Activated CD8-positive, alpha-beta memory T cell treated with anti-CD3 and anti-CD28 coated beads for 36 hours (primary cell): ENCODE results near the gene CHST11. TPM values are rescaled to one million over a fixed set of nuclear protein-coding genes. Genes with fewer than 3 reads are reported as not detected.
"Not testable (repeated sequence)": the region's sequence is repeated elsewhere in the genome, so short reads cannot be mapped to it uniquely, and the experiment has no call there.

Source experiments
- CTCF ChIA-PET: fragments of 350-600 bp; sonication (Branson Sonifier 250); formaldehyde crosslinking; loops from one replicate; lab custom pipeline; 2021; ENCODE audit warnings: antibody characterized with exemption; lab: Charles Lee
- POLR2A ChIA-PET: fragments of 350-600 bp; sonication (Branson Sonifier 250); formaldehyde crosslinking; loops from one replicate; lab custom pipeline; 2021; ENCODE audit warnings: antibody characterized with exemption; lab: Charles Lee
- total RNA-seq, 2 experiments: library from RNA; stranded (reverse); gene quantifications; one replicate each; pipeline ENCODE4 v1.2.3, GENCODE V29; 2021

The CHST11 gene
- total RNA-seq, 2 experiments from 2014 or later = 43.5 to 47.0 TPM

- CTCF ChIA-PET = interaction anchor here (1.1 kb wide), 1 partner anchor 13 kb away, joined by 4 read pairs; no protein-coding TSS in a partner anchor
These were observed 277.9 kb downstream of the CHST11 start for GRCh38 chr12:104734541-104735095.

GRCh38 chr12:104735801-104736200 is 279.1 kb downstream of the CHST11 start:
- CTCF ChIA-PET = no interaction called here
- POLR2A ChIA-PET = no interaction called here

More at GRCh38 chr12:104734541-104735095, 277.9 kb downstream of the CHST11 start:
- POLR2A ChIA-PET = no interaction called here

GRCh38 chr12:104736307-104736706 is 279.6 kb downstream of the CHST11 start:
- ChIA-PET CTCF (no interaction called here), POLR2A (no interaction called here)

GRCh38 chr12:104737113-104737512 is 280.4 kb downstream of the CHST11 start:
- ChIA-PET POLR2A (no interaction called here), CTCF (no interaction called here)

- POLR2A ChIA-PET = no interaction called here
- CTCF ChIA-PET = interaction anchor here (0.6 kb wide), 1 partner anchor 141 kb away, joined by 3 read pairs; no protein-coding TSS in a partner anchor
These were observed 281.1 kb downstream of the CHST11 start for GRCh38 chr12:104737791-104738301.

- POLR2A ChIA-PET = no interaction called here
- CTCF ChIA-PET = interaction anchor here (0.6 to 1.2 kb wide), 2 partner anchors 33 to 140 kb away, joined by 3 read pairs; no protein-coding TSS in a partner anchor
These were observed 281.6 kb downstream of the CHST11 start for GRCh38 chr12:104738331-104738730.

- ChIA-PET POLR2A (no interaction called here), CTCF (interaction anchor here (0.6 to 1.2 kb wide), 2 partner anchors 33 to 140 kb away, joined by 3 read pairs; no protein-coding TSS in a partner anchor)
These were observed 282.3 kb downstream of the CHST11 start for GRCh38 chr12:104738776-104739642.

- CTCF ChIA-PET = no interaction called here
- POLR2A ChIA-PET = no interaction called here
These were observed 283.9 kb downstream of the CHST11 start for GRCh38 chr12:104740668-104741067.

GRCh38 chr12:104741077-104741476 is 284.3 kb downstream of the CHST11 start:
- ChIA-PET CTCF (no interaction called here), POLR2A (no interaction called here)

GRCh38 chr12:104741497-104742367 is 285.0 kb downstream of the CHST11 start:
- ChIA-PET POLR2A (no interaction called here), CTCF (no interaction called here)

GRCh38 chr12:104742551-104743201 is 285.9 kb downstream of the CHST11 start:
- CTCF ChIA-PET = no interaction called here
- POLR2A ChIA-PET = no interaction called here

GRCh38 chr12:104743202-104743580 is 286.4 kb downstream of the CHST11 start:
- POLR2A ChIA-PET = no interaction called here
- CTCF ChIA-PET = no interaction called here

- CTCF ChIA-PET, POLR2A ChIA-PET: not testable (repeated sequence)
These were observed 287.2 kb downstream of the CHST11 start for GRCh38 chr12:104743753-104744548.

GRCh38 chr12:104746467-104747088 is 289.8 kb downstream of the CHST11 start:
- CTCF ChIA-PET = interaction anchor here (1.7 kb wide), 1 partner anchor 12 kb away, joined by 4 read pairs; no protein-coding TSS in a partner anchor

GRCh38 chr12:104747330-104747729 is 290.6 kb downstream of the CHST11 start:
- POLR2A ChIA-PET = no interaction called here

More at GRCh38 chr12:104746467-104747088, 289.8 kb downstream of the CHST11 start:
- POLR2A ChIA-PET = no interaction called here

GRCh38 chr12:104747955-104748354 is 291.2 kb downstream of the CHST11 start:
- CTCF ChIA-PET = interaction anchor here (1.7 kb wide), 1 partner anchor 13 kb away, joined by 4 read pairs; no protein-coding TSS in a partner anchor
- POLR2A ChIA-PET = no interaction called here

More at GRCh38 chr12:104747330-104747729, 290.6 kb downstream of the CHST11 start:
- CTCF ChIA-PET = interaction anchor here (1.7 kb wide), 1 partner anchor 13 kb away, joined by 4 read pairs; no protein-coding TSS in a partner anchor

GRCh38 chr12:104748356-104748755 is 291.6 kb downstream of the CHST11 start:
- CTCF ChIA-PET = interaction anchor here (1.7 kb wide), 1 partner anchor 14 kb away, joined by 4 read pairs; no protein-coding TSS in a partner anchor
- POLR2A ChIA-PET = no interaction called here
